Stimulated activated CD8-positive, alpha-beta memory T cell treated with anti-CD3 and anti-CD28 coated beads, Interleukin-7, amount 100 ng/mL, for 48 hours (primary cell): ENCODE results near the gene PTPRB.

Source experiments
- DNase-seq, 2 donors: peaks; one replicate each; pipeline ENCODE4 v3.0.0-alpha.2; 2020; ENCODE audit warnings: low read depth in 1 of 2; ENCODE audit errors: extremely low read depth in 1 of 2

Gene PTPRB

DNA sequence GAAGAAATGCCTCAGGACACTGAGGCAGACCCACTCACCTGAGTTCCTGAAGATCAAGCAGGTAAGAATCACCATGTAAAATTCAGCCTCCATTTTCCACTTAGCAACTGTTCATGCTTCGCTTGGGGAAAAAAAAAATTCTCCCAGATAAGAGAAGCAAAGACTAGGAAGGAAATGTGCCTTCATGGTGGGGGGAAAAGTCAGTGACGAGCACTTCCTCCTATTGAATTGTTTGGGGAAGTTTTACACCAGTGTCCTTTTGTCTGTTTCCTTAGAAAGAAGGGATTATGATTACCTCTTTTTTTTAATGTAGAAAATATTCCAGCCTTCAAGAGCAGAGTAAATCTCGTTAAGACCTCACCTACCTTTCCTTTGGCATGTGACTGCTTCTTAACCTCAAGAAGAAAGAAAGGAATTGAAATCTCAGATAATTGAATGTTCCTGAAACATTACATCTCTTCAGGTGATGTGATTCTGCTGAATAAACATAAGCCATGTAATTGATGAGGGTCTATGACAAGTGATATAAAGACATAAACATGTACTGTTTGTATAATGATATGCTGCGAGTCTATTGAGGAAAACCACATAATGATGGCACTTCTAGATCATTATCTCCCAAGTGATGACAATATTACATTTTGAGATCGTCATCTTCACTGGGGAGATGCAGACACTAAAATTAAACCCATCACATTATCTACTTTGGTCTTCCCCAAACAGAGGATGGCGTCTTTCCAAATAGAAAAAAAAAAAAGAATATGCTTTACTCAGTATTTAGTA lies at the start of gene PTPRB:
Gene PTPRB, minus strand, starts transcription at position 127 of the 783 bp plus-strand sequence. Its CDS starts 34 bp downstream, at position 93.
- DNase-seq = no peak

DNA sequence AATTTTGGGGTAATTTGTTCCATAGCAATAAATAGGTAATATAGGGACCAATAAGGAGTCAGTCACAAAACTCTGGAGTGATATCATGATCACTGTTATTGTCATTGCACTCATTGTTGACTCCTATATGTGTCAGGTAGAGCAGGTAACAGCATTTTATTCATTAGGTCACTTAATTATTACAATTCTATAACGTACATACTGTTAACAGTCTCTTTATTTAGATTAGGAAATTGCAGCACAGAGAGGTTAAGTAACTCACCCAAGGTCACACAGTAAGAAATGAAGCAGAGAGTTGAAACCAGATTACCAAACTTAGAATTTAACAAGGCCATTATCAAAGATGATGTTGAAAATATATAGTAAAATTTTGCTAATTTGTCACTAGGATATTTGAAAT lies 49.7 kb upstream of the PTPRB start:
- no peak for DNase-seq

DNA sequence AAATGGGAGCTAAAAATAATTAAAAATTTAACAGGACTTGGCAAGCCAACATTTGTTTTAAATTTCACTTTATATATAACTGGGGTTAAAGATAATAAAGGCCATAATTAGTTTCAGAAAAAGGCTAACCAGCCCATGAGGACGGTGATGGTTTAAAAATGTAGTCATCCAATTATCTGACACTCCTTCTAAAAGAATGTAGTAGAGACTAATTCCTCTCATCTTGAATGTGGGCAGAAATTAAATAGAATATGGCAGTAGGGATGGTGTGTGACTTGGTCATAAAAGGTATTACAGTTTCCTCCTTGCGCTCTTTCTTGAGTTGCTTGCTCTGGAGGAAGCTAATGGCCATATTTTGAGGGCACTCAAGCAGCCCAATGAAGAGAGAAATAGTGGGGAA lies 49.1 kb upstream of the PTPRB start:
- no peak for DNase-seq

DNA sequence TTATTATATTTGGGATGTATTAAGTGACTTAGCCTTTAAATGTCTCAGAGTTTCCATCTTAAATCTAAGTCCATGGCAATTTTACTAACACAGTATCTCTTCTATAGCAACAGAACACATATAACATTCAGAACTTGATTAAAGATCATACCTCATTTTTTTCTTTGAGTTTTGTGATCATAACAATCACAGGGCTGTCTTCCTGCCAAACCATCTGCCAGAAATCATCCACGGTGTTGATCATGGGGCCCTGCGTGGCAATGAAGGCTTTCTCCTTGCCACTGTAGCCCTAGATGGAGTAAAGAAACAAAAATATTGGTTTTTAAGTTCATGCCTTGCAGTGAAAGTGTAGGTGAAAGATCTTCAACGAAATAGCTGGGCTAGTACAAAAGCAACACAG lies 46.7 kb upstream of the PTPRB start:
- DNase-seq = no peak

DNA sequence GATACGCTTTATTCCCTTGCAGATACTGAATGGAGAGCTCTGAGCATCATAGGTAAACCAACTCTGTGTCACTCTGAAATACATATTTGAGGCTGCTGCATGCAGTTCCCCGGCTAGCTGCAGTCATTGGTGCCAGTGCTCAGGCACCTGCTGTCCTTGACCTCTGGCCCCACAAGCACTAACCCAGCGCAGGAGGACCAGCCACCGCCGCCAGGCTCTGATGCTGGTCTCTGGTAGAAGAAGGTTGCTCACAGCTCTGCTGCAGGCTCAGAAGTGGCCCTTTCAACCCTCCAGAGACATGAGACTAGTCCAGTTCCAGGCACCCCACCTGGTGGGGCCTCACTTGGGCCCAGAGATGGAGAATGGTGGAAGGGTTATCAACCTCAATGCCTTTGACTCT lies 34.5 kb upstream of the PTPRB start:
- DNase-seq = no peak

DNA sequence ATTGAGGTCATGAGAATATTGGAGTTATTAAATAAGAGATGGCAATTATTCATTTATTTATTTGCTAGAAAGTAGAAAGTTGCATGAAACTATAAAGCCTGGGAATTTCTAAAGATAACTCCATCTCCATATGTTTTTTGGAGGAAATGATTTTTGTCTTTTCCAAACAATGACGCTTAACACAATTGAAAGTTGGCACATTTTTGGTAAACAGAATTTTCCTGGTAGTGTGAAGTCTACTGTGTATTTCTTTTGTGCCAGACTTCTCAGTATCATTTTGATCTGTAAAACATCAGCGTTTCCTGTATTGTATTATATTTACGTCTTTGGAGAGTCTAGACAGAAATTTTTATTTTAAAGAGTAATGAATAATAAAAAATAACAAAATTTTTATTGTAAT lies 33.7 kb upstream of the PTPRB start:
- no peak for DNase-seq

DNA sequence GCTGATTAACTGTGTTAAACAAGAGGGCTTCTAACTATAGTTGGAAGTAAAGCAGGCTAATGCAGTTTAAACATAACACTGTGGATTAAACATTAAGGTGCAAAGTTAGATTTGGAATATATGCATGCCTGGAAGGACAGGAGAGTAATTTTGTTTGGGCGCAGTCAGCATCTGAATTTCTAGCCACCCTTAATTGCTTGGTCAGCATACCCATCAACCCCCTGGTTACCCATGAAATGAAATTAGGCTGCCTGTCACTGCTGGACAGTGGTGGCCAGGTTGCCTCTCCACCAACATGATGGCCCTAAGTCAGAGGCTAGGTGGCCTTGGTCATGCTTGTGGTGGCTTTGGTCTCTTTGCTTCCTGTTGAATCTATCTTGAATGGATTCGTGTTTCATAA lies 30.0 kb upstream of the PTPRB start:
- DNase-seq = no peak

DNA sequence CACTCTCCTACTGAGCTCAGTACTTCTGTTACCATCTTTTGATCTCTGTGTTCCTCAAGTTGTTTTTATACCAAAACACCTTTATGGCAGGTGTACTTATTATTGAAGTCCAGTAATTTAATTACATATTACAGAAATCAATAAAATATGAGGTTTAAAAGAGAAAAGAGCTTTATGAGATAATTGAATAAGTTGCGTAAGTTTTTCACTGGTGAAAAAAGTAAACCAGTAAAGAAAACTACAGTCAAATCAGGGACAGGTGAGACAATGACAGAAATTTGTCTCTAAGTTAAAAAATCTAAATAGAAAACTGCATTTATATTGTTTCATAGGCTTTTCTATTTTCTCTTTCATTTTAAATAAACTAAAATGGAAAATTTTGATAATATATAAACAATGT lies 29.1 kb upstream of the PTPRB start:
- no peak for DNase-seq

DNA sequence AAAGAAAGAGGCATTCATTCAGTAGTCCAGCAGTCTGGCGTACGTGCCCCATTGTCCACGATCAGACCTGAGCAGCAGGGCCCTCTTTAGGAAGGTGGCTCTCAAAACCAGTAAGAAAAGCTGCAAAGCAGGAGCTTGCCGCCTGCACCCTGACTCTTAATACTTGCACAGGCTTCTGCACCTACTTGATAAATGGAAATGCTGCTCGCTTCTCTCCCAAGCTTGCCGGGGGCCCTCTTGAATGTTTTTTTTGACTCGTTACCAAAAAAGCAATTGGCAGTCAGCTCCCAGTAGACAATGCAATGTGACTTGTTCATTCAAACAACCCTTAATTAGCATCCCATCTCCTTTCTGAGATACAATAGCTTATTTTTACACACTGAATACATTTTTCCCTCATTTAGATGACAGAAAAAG lies 27.2 kb upstream of the PTPRB start:
- DNase-seq = no peak

DNA sequence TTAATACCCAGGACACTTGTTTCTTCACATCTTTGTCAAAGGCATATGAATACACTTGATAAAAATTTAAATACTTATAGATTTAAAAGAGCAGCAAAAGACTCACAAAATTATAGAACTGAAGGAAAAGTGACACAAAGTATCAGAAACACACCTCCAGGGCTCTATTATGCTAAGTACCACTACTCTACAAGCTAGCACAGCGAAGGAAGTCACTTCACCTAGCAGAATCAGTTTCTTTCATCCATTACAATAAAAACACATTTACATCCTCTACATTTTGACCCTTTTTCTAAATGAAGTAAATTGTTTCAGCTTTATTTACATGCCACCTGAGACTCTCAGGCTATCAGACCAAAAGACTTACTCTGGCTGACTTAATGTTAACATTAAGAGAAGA lies 26.6 kb upstream of the PTPRB start:
- DNase-seq = no peak

DNA sequence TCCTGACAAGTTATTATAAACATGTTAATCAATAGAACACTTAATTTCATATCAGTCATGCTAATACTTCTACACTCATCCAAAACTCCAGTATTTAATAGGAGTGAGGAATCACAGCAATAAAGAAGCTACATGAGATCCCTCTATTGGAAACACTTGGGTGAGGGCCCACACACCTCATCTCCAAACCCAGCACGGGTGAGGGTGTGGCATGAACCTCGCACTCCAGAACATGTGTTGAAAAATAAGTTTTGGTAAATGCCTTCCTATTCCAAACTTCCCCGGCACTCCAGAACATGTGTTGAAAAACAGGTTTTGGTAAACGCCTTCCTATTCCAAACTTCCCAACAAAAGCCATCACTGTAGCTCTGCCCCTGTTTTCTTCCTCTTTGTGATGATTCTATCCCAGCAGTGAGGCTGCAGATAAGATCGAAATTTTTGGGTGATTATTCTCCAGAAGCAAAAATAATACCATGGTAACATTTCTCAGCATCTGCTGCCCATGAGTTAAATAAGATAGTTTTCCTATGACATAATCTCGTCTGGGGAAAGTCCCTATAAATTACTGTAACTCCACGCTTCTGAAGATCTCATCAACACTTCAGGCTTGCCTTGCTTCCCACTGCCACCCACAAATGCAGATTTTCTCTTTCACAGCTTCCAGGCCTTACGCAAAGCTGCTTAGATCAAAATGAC lies 24.4 kb upstream of the PTPRB start:
- no peak for DNase-seq

DNA sequence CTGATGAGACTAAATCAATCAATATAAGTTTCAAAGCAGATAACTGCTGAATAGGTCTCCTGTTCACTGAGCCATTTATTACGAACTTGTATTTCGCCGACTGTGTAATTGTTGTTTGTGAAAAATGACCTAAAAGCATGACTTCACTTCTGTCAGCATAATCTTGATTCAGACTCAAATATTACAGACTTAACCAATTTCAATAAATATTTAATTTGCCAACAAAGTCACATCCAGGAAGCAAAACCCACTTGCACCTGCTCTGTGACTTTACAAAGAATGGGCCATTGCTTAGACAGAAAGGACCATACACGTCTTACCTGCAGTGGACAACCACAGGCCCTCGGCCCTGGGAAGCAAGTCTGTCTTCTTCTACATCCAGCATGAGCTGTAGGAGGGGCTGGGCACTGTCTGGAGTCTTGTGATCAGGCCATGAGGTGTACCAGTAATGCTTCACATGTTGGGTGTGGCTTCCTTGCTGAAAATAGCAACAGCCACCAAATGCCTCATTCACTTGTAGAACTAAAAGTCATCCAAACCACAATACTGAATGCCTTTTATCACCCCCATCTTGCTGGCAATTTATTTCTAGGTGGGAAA lies 23.5 kb upstream of the PTPRB start:
- DNase-seq = no peak

DNA sequence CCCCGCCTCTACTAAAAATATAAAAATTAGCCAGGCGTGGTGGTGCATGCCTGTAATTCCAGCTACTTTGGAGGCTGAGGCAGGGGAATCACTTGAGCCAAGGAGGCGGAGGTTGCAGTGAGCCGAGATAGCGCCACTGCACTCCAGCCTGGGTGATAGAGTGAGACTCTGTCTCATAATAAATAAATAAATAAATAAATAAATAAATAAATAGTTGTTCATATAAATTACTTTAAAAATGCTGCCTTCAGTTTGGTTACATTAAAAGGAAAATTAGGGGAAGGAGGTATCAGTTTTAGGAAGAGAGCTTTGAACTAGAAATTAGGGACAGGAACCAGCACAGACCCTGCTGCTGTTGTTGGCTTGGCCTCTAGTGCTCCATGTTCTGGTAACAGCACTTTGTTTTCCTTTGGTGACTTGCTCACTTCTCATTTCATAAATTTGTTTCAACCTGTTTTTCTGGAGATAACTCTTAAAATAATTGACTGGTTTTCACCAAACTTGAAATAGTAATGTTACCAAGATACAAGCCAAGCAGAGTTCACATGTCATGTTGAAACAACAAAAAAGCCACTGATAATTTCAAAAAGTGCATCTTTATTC lies 22.9 kb upstream of the PTPRB start:
- no peak for DNase-seq

DNA sequence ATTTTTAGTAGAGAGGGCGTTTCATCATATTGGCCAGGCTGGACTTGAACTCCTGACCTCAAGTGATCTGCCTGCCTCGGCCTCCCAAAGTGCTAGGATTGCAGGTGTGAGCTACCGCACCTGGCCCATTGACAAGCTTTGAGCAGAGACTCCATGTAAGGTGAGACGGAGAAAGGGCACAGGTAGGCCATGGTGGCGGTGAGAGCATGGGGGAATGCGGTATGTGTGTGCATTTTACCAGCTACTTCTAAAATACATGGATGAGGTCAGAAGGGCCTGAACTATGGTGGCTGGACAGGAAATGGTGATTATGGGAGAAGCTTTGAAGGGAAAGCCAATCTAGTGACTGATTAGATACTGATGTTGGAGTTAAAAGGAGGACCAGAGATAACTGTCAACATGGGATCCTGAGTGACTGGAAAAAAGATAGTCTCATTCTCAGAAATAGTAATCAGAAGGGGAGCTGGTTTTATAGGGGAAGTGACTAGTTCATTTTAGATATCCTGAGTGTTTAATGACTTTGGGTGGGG lies 21.9 kb upstream of the PTPRB start:
- DNase-seq = no peak

DNA sequence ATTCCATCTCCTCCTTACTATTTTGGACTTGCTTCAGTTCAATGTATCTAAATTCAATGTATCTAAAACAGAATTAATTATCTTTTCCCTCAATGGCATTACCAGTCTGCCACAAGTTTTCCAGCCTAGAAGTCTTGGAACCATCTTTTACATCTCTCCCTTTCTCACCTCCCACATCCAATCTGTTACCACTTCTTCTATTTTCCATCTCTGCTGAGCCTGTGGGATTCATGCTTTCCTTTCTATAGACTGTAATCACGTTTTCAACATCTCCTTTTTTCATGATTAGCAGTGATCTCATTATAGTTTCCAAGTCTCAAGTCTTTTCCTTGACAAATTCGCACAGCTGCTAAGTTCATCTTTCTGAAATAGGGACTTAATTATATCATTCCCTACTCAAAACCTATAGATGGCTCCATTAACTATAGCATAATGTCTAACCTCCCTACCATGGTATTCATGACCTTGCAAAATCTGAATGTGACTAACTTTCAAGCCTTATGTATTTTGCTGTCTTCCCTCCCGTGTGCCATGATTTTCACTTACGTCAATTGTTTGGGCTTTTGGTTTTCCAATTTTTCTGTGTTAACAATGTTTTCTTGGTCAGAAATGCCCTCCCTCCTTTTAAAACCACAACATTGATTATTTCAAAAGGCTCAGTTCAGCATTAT lies 20.5 kb upstream of the PTPRB start:
- DNase-seq = no peak

DNA sequence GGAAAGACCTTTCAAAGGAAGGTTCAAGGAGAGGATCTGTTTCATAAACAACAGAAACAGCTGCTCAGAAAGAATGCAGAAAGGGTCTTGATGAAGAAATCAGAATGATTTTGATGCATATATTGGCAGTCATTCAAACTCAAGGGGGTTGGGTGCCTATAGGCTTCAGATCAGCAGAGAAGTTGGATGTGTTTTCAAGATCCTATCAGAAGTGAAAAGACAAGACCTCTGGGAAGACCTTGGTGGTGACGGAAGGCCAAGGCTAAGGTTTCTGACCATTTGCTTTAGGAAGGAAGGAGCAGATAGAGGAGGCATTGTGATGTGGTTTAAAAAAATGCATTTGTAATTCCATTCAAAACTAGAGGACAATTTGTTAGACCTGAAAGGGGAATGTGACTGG lies 15.2 kb upstream of the PTPRB start:
- no peak for DNase-seq

DNA sequence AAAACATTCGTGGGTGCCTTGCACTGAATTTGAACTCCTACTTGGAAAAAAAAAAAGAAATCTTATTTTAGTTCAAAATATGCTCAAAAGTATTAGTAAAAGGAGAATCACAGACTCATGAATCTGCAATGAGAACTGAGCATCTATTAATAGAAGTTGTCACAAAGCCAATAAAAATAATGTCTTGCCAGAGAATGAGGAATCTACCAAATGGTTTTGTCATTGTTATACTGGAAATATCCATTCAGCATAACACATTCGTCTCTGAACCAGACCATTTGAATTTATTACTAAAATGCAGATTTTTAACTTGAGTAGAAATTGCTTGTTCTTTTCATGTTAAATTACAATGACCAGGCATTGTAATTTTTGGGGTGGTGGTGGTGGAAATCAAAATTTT lies 11.6 kb upstream of the PTPRB start:
- no peak for DNase-seq

DNA sequence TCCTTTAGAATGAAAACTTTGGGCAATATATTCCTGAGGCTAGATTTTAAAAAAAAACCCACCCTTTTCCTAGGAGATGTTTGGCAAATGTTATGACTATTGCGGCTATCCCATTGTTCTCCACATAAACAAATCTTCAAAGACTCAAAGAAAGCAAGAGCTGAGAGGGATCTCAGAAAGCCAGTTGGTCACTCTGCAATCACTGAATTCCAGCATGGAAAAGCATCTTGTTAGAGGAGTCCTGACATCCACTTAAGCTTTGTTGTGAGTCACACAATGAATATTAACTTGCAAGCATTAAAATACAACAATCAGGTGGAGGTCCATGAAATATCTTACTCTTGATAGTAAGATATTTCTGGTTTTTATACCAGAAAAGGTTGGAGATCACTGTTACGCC lies 11.0 kb upstream of the PTPRB start:
- no peak for DNase-seq

DNA sequence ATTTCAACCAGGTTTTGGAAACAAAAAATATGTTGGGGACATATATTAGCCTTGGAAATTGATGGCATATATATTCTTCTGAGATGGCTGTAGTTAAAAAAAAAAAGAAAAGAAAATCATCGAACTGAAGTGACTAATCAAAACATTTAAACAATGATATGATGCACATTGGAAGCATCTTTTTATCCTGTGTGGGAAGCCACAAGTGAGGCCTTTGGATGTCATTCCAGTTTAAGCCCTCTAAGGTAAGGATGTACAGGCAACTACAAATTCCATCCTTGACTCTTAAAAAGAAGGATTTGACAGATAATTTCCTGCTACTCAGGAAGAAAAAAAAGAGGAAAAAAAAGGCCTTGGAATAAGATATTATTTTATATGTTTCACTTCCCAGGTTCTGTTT lies 9.6 kb upstream of the PTPRB start:
- DNase-seq = no peak

DNA sequence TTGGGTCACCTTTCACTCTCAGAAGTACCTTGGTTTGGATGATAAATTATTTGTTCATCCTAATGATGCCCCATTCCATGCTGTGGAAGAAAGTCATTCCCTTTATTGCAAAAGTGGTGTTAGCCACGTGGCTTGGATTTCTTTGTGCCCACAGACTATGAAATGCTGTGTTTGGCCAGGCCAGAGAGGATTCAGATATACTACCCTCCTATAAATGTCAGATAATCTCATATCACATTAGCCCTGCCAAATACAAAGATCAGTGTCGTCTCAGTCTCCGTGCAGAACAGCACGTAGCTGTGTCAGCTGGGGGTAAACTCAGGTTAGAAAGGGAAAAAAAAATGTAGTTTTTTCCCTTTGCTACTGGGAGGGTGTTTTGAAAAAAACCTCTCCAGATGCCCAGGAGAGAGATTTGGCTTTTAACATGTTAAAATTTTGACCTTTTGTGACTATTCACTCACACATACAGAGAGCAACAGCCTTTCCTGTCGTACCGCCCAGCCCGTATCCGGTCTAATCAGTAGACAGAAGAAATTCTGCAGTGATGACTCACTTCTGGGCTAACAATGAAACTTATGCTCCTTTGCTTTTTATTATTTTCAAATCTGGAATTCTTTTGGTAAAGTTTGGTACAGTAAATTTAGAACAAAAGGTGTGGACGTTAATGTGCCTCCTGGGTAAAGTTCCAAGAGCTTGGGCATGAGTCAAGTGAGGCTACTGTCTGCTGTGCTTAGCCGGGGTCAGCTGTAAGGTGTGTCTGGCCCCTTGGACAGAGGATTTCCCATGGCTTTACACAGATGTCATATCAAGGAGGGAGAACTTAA lies 8.5 kb upstream of the PTPRB start:
- DNase-seq = no peak
